Stimulated activated CD4-positive, alpha-beta T cell treated with anti-CD3 and anti-CD28 coated beads, Interleukin-2, amount 100 ng/mL, for 48 hours (primary cell): Measurements from ENCODE around the gene SPOCD1.

Source experiments
- DNase-seq, 2 donors: peaks; one replicate each; pipeline ENCODE4 v3.0.0-alpha.2; 2020

SPOCD1 gene

DNA sequence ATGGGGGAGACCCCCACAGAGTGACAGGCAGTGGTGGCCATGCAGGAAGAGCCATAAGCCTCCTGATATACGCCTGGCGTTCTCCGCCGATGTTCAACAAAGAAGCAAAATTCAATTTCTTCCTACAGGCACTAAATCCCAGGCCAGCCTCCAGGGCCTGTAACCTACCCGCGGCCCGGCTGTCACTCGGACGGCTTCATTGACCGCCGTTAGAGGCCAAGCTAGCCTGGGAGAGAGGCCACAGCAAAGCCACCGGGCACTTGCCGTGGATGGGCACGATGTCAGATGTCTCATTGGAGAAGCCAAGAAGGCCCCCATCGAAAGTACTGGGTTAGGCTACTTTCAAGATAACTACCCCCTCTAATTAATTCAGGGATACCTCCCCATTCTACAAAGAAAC lies 61.4 kb downstream of the SPOCD1 start:
- no peak for DNase-seq

DNA sequence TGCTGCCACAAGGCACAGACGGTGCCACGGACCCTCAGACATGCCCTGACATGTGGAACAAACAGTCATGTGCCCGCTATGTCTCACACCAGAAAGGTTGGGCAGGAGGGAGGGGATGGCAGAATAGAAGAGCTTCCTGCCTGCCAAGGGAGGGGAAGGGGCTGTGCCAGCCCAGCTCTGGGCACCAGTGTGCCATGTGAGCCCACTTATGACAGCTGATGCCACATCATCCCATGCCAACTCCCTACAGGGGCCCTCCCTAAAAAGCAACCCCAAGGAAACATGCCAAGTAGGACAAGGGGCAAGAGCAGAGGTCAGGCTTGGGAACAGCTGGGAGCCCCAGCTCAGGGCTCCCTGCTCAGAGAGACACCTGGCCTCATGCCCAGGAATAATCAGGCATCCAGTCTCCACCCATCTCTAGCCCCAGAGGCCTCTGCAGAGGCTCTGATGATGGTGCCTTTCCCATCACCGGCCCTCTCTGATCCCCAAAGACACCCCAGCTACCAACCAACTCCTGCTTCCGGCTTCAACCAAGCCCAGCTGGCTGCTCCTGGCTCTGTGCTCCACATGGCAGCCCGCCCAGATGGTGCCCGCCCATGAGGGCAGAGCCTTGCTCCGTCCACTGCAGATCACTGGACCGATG lies 62.0 kb downstream of the SPOCD1 start:
- no peak for DNase-seq

- DNase-seq = no peak
Measured at GRCh38 chr1:31752952-31753475, 62.8 kb downstream of the SPOCD1 start.

GRCh38 chr1:31752258-31752657 lies 63.6 kb downstream of the SPOCD1 start:
- no peak for DNase-seq

- no peak for DNase-seq
Measured at GRCh38 chr1:31751822-31752241, 64.0 kb downstream of the SPOCD1 start.

DNA sequence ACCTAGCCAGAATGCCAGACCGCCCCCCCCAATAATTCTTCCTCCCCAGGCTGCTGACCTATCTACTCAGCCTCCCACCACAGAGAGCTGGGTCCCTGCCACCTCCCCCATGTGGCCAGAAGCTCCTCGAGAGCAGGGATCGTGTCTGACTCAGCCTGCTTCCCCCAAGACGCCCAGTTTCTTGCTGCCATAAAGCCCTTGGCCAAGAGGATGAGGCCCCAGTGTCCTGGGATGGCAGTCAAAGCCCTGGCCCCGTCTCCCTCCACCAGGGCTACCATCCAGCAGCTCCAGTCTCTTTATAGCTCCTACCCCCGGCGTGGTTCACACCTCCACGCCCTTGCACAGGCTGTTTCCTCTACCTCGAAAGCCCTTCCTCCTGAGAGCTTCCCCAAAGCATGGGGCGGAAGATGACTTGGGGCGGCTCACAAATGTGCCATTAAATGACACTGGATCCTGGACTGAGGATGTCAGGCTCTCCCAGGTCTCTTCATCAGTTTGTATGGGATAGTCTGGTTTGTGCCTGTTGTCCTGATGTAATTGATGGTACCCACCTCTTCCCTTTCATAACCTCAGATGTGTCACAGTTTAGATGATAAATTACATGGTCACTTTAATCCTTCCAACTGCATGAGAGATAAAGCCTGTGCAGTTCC lies 64.8 kb downstream of the SPOCD1 start:
- no peak for DNase-seq

DNA sequence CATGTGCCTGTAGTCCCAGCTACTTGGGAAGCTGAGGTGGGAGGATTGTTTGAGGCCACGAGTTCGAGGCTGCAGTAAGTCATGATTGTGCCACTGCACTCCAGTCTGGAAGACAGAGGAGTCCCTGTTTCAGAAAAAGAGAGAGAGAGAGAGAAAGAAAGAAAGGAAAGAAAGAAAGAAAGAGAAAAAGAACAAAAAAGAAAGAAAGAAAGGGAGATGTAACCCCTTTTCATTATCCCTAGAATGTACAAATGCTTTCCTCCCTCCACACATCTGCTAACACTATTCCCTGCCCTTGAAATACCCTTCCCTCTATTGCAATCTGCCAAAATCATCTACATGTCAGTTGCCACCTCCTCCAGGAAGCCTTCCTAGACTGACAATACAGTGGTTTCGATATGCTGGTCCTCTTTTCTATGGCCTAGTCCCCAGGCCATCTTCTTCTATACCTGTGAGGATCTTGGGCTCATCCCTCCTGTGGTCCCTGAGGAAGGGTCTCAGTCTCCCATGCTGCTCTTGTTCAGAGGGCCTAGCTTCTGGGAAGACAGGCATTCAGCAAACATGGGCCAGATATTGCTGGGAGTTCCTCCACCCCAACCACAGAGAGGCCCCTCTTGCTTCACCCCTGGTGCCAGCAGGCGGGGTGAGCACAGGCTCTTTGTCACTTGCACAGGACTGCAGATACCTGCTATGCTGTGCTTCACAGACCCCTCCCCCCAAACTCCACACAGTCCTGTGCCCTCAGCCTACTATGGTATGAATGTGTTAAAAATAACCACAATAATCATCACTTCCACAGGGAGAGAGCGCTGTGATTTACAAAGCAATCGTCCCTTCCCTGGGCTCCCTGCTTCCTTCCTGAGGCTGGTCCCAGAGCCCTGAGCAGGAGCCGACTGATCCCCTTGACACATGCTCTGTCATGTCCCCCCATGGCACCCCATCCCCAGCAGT lies 65.8 kb downstream of the SPOCD1 start:
- DNase-seq = no peak

DNA sequence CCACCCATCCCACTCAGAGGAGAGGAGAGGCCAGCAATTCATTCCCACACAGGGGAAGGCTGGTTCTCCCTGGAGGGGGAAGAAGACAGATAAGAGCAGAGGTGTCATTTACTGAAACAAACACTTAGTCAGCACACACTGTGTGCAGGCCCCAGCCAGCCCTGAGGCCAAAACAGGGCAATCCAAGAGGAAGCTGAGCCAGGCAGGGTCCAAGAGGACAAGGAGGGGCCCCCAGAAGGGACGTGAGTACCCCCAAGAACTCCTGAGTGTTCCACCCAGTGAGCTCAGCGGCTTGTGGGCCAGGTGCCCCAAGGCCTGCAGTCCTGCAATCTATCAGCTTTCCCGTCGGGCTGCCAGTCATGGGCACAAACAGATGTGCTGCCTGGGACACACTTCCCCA lies 67.5 kb downstream of the SPOCD1 start:
- no peak for DNase-seq

GRCh38 chr1:31747304-31747703 lies 68.5 kb downstream of the SPOCD1 start:
- no peak for DNase-seq

DNA sequence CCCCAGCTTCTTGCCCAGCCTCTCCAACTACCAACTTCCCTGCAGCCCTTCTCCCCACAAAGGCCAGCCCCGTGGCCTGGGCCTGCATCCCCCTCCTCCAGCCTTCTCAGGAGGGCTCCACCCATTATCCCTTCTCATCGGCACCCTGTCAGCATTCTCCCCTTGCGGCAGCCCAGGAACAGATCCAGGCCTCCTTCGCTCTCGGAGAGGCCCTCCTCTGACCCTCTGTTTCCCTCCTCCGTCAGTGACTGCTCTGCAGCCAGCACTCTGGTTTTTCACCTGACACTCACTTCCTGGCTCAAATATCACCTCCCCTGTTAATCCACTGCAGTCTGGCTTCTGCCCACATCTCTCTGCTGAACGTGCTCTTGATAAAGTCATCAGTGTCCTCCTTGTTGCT lies 69.1 kb downstream of the SPOCD1 start:
- no peak for DNase-seq

- DNase-seq = no peak
Measured at GRCh38 chr1:31745946-31746670, 69.7 kb downstream of the SPOCD1 start.

GRCh38 chr1:31745096-31745945 lies 70.5 kb downstream of the SPOCD1 start:
- peak; percentile 54 to 63 for DNase-seq

DNA sequence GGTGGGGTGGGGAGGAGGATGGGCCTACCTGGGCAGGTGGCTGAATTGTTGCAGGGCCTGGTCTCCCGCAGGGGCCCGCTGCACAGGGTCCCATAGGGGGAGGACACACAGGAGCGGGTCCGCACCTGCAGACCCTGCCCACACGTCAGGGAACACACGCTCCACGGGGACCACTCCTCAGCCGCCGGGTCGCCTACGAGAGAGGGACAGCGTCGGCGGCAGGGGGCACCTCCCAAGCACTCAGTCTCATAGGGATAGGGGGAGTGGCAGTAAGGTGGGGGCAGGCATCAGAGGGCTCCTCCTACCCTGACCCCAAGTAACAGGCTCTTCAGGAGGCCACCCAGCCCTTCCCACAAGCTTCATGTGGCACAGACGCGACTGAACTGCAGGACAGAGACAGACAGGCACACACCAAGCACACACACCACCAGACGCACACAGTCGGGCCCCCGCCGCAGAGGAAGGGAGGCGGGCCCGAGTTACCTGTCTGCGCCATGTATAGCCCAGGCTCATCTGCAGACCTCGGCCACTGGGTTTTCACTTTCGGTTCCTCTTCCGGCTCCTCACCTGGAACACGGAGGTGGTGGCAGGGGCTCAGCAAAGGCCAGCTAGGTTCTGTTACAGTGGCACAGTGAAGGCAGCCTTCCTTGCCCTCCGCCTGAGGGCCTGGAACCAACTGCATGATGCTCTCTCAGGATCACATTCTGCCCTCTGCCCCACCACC lies 71.5 kb downstream of the SPOCD1 start:
- no peak for DNase-seq

DNA sequence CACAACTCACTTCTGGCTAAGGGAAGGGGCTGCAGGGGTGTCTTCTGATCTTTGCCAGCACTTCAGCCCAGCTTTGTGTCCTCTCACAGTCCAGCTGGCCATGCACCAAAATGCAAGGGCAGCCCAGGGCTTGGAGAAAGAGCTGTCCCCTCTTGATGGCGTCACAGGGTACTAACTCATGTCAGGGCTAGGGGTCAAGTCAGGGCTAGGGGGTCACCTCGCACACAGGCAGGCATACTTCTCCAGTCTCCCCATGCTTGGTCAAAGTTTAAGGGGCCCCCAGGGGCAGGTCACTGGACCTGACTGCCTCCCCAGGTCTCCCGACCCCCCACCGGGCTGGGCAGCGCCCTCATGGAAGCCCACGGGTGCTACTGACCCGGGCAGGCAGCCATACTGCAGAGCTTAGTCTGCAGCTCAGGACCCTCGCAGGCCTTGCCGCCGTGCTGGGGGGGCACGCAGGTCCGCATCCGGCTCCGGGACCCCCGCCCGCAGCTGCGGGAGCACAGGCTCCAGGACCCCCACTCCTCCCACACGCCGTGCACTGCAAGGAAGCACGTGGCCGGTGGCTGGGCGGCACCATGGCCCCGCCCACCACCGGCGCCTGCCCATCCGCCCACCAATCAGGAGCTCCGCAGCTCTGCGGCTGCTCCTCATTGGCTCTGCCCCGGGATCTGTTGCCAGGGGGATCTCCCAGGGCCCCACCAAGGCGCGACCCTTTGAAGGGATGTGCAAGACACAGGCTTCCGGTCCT lies 73.2 kb downstream of the SPOCD1 start:
- DNase-seq = no peak
